ENCODE measurements around the gene DDX3X. TPM values are rescaled to one million over a fixed set of nuclear protein-coding genes. Genes with fewer than 3 reads are reported as not detected.
"Not testable (repeated sequence)": the region's sequence is repeated elsewhere in the genome, so short reads cannot be mapped to it uniquely, and the experiment has no call there.

Gene DDX3X
- total RNA-seq, 3 donors from 2014 or later: 208 to 256 (median 250) TPM

- H3K4me1 ChIP-seq (ENCODE audit: low read depth): no peaks in the 10 kb centered on the region
- DNase-seq (no peak), ATAC-seq (no peak)
- H3K4me3 ChIP-seq: no peak overlapping the region
- H3K9me3 ChIP-seq: no peaks in the 10 kb centered on the region
- H3K36me3 ChIP-seq (ENCODE audit: low read depth): no peaks in the 10 kb centered on the region
- intact Hi-C loops (cut with DNase I, micrococcal nuclease): no loop called here
- no peak for TF ChIP-seq CTCF (IDR thresholded peaks at IDR 0.05)
These were observed 24.9 kb upstream of the DDX3X start for GRCh38 chrX:41308884-41309647.

- intact Hi-C loops (cut with DNase I, micrococcal nuclease): no loop called here
- no peaks in the 10 kb centered on the region for H3K9me3 ChIP-seq
- H3K36me3 ChIP-seq (ENCODE audit: low read depth): no peaks in the 10 kb centered on the region
- DNase-seq: no peak
- no peak for TF ChIP-seq CTCF (IDR thresholded peaks at IDR 0.05)
- no peak overlapping the region for H3K4me3 ChIP-seq
- no peaks in the 10 kb centered on the region for H3K4me1 ChIP-seq (ENCODE audit: low read depth)
- no peak for ATAC-seq
These were observed 21.2 kb upstream of the DDX3X start for GRCh38 chrX:41312786-41313185.

GRCh38 chrX:41313419-41313818 lies 20.5 kb upstream of the DDX3X start:
- TF ChIP-seq CTCF (IDR thresholded peaks at IDR 0.05): no peak
- no peak for ATAC-seq
- Histone ChIP-seq H3K36me3 (ENCODE audit: low read depth) (no peaks in the 10 kb centered on the region), H3K4me1 (ENCODE audit: low read depth) (no peaks in the 10 kb centered on the region), H3K9me3 (no peaks in the 10 kb centered on the region), H3K4me3 (no peak overlapping the region)
- intact Hi-C loops (cut with DNase I, micrococcal nuclease): no loop called here
- DNase-seq: no peak

GRCh38 chrX:41314204-41314603 lies 19.8 kb upstream of the DDX3X start:
- H3K4me1 ChIP-seq (ENCODE audit: low read depth): no peaks in the 10 kb centered on the region
- no peak for ATAC-seq
- TF ChIP-seq CTCF (IDR thresholded peaks at IDR 0.05): no peak
- H3K36me3 ChIP-seq (ENCODE audit: low read depth): no peaks in the 10 kb centered on the region
- no peak for DNase-seq
- no peak overlapping the region for H3K4me3 ChIP-seq
- intact Hi-C loops (cut with DNase I, micrococcal nuclease): no loop called here
- no peaks in the 10 kb centered on the region for H3K9me3 ChIP-seq

GRCh38 chrX:41314881-41315280 lies 19.1 kb upstream of the DDX3X start:
- Histone ChIP-seq H3K4me1 (ENCODE audit: low read depth) (no peaks in the 10 kb centered on the region), H3K36me3 (ENCODE audit: low read depth) (no peaks in the 10 kb centered on the region), H3K4me3 (no peak overlapping the region), H3K9me3 (no peaks in the 10 kb centered on the region)
- no peak for ATAC-seq
- DNase-seq: no peak
- no peak for TF ChIP-seq CTCF (IDR thresholded peaks at IDR 0.05)
- intact Hi-C loops (cut with DNase I, micrococcal nuclease): no loop called here

- DNase-seq; intact Hi-C loops (cut with DNase I, micrococcal nuclease); H3K9me3 ChIP-seq; H3K4me3 ChIP-seq; H3K36me3 ChIP-seq (ENCODE audit: low read depth); ATAC-seq; H3K4me1 ChIP-seq (ENCODE audit: low read depth): not testable (repeated sequence)
These were observed 17.7 kb upstream of the DDX3X start for GRCh38 chrX:41316266-41316665.
